Large intestine (tissue), 3 donors: ENCODE measurements around the gene HYDIN. TPM values are rescaled to one million over a fixed set of nuclear protein-coding genes. Genes with fewer than 3 reads are reported as not detected.
"Not testable (repeated sequence)": the region's sequence is repeated elsewhere in the genome, so short reads cannot be mapped to it uniquely, and the experiment has no call there.

Experiments
- DNase-seq, 2 donors: peaks; one replicate each; pipeline versions ENCODE4 v3.0.0 to v3.0.0-alpha.2; 2013
- H3K27ac ChIP-seq: one replicate; pipeline ENCODE4 v1.5.1; 2013; ENCODE audit warnings: low read length
- H3K27me3 ChIP-seq: 2 replicates; pipeline ENCODE4 v1.6.1; 2013; ENCODE audit warnings: low read length; ENCODE audit not compliant: control insufficient read depth, insufficient read depth
- H3K36me3 ChIP-seq: 2 replicates; pipeline ENCODE4 v1.6.1; 2013; ENCODE audit warnings: low read length; ENCODE audit not compliant: control insufficient read depth, insufficient read depth
- H3K4me1 ChIP-seq: one replicate; pipeline ENCODE4 v1.6.1; 2013; ENCODE audit warnings: low read length; ENCODE audit not compliant: control insufficient read depth, insufficient read depth
- H3K4me3 ChIP-seq: one replicate; pipeline ENCODE4 v1.5.1; 2013; ENCODE audit warnings: low read length
- H3K9me3 ChIP-seq: one replicate; pipeline ENCODE4 v1.6.1; 2013; ENCODE audit warnings: mild to moderate bottlenecking, low read depth, low read length, moderate library complexity; ENCODE audit not compliant: control insufficient read depth
- WGBS: methylation state at CpG from one replicate; pipeline ENCODE4 v1.1.5; 2013; ENCODE audit warnings: low lambda C conversion rate; ENCODE audit not compliant: insufficient coverage; 5-methylcytosine and 5-hydroxymethylcytosine counted together
- polyA plus RNA-seq: library from polyadenylated mRNA; unstranded; fragments of 120-200 nt; gene quantifications from one replicate; pipeline ENCODE4 v1.2.1, GENCODE V29; 2013

Gene HYDIN
- polyA plus RNA-seq, 1 donor: 3.2 TPM

- H3K4me3 ChIP-seq, H3K4me1 ChIP-seq, H3K27me3 ChIP-seq, DNase-seq, H3K36me3 ChIP-seq, H3K9me3 ChIP-seq, H3K27ac ChIP-seq: not testable (repeated sequence)
- WGBS: no CpG with 5 or more reads among the region's 1 CpG
Measured at GRCh38 chr16:70876442-70876841, 354.1 kb downstream of the HYDIN start.

- not testable (repeated sequence) for H3K36me3 ChIP-seq, H3K9me3 ChIP-seq, H3K27me3 ChIP-seq, H3K4me1 ChIP-seq, H3K4me3 ChIP-seq, DNase-seq, H3K27ac ChIP-seq
- WGBS: no CpG with 5 or more reads among the region's 5 CpGs
Measured at GRCh38 chr16:70864698-70865097, 365.8 kb downstream of the HYDIN start.

- H3K9me3 ChIP-seq, DNase-seq, H3K27me3 ChIP-seq, H3K4me1 ChIP-seq, H3K4me3 ChIP-seq, H3K36me3 ChIP-seq, H3K27ac ChIP-seq: not testable (repeated sequence)
- no CpG with 5 or more reads among the region's 9 CpGs for WGBS
Measured at GRCh38 chr16:70861996-70862395, 368.5 kb downstream of the HYDIN start.

GRCh38 chr16:70851299-70851698, 379.2 kb downstream of the HYDIN start:
- not testable (repeated sequence) for H3K9me3 ChIP-seq, H3K4me3 ChIP-seq, H3K27me3 ChIP-seq, H3K27ac ChIP-seq, DNase-seq, H3K4me1 ChIP-seq, H3K36me3 ChIP-seq
- WGBS: 67% methylated on average over 1 of the region's 4 CpGs

- not testable (repeated sequence) for DNase-seq, H3K36me3 ChIP-seq, H3K4me3 ChIP-seq, H3K27ac ChIP-seq, H3K4me1 ChIP-seq, H3K27me3 ChIP-seq, H3K9me3 ChIP-seq
- no CpG with 5 or more reads among the region's 4 CpGs for WGBS
Measured at GRCh38 chr16:70823498-70824118, 406.9 kb downstream of the HYDIN start.

GRCh38 chr16:70822734-70823133, 407.8 kb downstream of the HYDIN start:
- not testable (repeated sequence) for H3K4me1 ChIP-seq, DNase-seq, H3K36me3 ChIP-seq, H3K27ac ChIP-seq, H3K4me3 ChIP-seq, H3K9me3 ChIP-seq, H3K27me3 ChIP-seq
- no CpG with 5 or more reads among the region's 2 CpGs for WGBS

GRCh38 chr16:70818088-70818487, 412.4 kb downstream of the HYDIN start:
- H3K36me3 ChIP-seq, DNase-seq, H3K27me3 ChIP-seq, H3K4me3 ChIP-seq, H3K27ac ChIP-seq, H3K9me3 ChIP-seq, H3K4me1 ChIP-seq: not testable (repeated sequence)
- WGBS: no CpG with 5 or more reads among the region's 13 CpGs

- no peaks in the 10 kb centered on the region for H3K36me3 ChIP-seq
- no peaks in the 10 kb centered on the region for H3K9me3 ChIP-seq
- H3K4me3 ChIP-seq: no peak overlapping the region
- no peak overlapping the region for H3K27ac ChIP-seq
- no CpG with 5 or more reads among the region's 9 CpGs for WGBS
- no peaks in the 10 kb centered on the region for H3K4me1 ChIP-seq
- no peak for DNase-seq
- H3K27me3 ChIP-seq: peaks cover 8% of the 10 kb centered on the region
Measured at GRCh38 chr16:70809392-70810060, 421.0 kb downstream of the HYDIN start.

- no peak for DNase-seq
- H3K36me3 ChIP-seq: no peaks in the 10 kb centered on the region
Measured at GRCh38 chr16:70808371-70808770, 422.2 kb downstream of the HYDIN start.

GRCh38 chr16:70805787-70806186, 424.7 kb downstream of the HYDIN start:
- H3K36me3 ChIP-seq: no peaks in the 10 kb centered on the region
- H3K27me3 ChIP-seq: peaks cover 13% of the 10 kb centered on the region
- peaks cover 2% of the 10 kb centered on the region for H3K4me1 ChIP-seq
- H3K9me3 ChIP-seq: no peaks in the 10 kb centered on the region
- DNase-seq: no peak
- no CpG with 5 or more reads among the region's 3 CpGs for WGBS
- H3K4me3 ChIP-seq: no peak overlapping the region
- no peak overlapping the region for H3K27ac ChIP-seq

More at GRCh38 chr16:70808371-70808770, 422.2 kb downstream of the HYDIN start:
- Histone ChIP-seq H3K27me3 (peaks cover 13% of the 10 kb centered on the region), H3K4me3 (no peak overlapping the region), H3K9me3 (no peaks in the 10 kb centered on the region), H3K27ac (no peak overlapping the region), H3K4me1 (no peaks in the 10 kb centered on the region)

GRCh38 chr16:70805380-70805779, 425.1 kb downstream of the HYDIN start:
- no peak overlapping the region for H3K27ac ChIP-seq
- peaks cover 2% of the 10 kb centered on the region for H3K4me1 ChIP-seq
- DNase-seq: no peak
- H3K27me3 ChIP-seq: peaks cover 13% of the 10 kb centered on the region
- WGBS: no CpG with 5 or more reads among the region's 6 CpGs
- no peak overlapping the region for H3K4me3 ChIP-seq
- no peaks in the 10 kb centered on the region for H3K36me3 ChIP-seq
- no peaks in the 10 kb centered on the region for H3K9me3 ChIP-seq
